22Rv1 (cell line): ENCODE results near the gene HCFC1.
"Not testable (repeated sequence)": the region's sequence is repeated elsewhere in the genome, so short reads cannot be mapped to it uniquely, and the experiment has no call there.

Source experiments
- ZFX ChIP-seq: fragments of 450-650 bp; IDR thresholded peaks from 2 replicates; pipeline ENCODE4 v1.6.1; 2017; ENCODE audit warnings: antibody characterized with exemption, borderline replicate concordance
- TF ChIP-seq, protein P1 (sequence below): fragments of 450-650 bp; IDR thresholded peaks from 2 replicates; pipeline ENCODE4 v1.5.1; 2017; ENCODE audit warnings: mild to moderate bottlenecking

DNA sequence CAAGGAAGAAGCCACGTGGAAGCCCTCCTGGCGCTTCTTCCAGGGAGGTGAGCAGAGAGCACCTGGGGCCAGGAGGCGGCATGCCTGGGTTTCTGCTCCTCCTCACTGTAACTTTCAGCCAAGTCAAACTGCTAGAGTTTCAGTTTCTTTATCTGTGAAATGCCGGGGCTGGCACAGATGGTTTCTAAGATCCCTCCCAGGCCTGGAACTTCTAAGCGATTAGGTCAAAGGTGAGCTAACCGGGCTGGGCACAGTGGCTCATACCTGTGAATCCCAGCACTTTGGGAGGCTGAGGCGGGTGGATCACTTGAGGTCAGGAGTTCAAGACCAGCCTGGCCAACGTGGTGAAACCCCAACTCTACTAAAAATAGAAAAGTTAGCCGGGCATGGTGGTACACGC lies 8.8 kb upstream of the HCFC1 start:
- TF ChIP-seq, protein P1, sequence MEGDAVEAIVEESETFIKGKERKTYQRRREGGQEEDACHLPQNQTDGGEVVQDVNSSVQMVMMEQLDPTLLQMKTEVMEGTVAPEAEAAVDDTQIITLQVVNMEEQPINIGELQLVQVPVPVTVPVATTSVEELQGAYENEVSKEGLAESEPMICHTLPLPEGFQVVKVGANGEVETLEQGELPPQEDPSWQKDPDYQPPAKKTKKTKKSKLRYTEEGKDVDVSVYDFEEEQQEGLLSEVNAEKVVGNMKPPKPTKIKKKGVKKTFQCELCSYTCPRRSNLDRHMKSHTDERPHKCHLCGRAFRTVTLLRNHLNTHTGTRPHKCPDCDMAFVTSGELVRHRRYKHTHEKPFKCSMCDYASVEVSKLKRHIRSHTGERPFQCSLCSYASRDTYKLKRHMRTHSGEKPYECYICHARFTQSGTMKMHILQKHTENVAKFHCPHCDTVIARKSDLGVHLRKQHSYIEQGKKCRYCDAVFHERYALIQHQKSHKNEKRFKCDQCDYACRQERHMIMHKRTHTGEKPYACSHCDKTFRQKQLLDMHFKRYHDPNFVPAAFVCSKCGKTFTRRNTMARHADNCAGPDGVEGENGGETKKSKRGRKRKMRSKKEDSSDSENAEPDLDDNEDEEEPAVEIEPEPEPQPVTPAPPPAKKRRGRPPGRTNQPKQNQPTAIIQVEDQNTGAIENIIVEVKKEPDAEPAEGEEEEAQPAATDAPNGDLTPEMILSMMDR: not testable (repeated sequence)
- not testable (repeated sequence) for TF ChIP-seq ZFX
